AG09309 (cell line): ENCODE measurements around the gene NRAS.

Source experiments
- DNase-seq: peaks from one replicate; pipeline ENCODE4 v3.0.0-alpha.2; 2010; ENCODE audit warnings: low read depth
- H3K4me3 ChIP-seq: 2 replicates; pipeline ENCODE4 v1.5.1; 2011; ENCODE audit warnings: mild to moderate bottlenecking, low read depth, low read length, moderate library complexity; ENCODE audit not compliant: control insufficient read depth
- TF ChIP-seq, protein P1 (sequence below): IDR thresholded peaks from 2 replicates; pipeline ENCODE4 v1.5.1; 2011; ENCODE audit warnings: mild to moderate bottlenecking, low read depth, low read length, inconsistent platforms; ENCODE audit not compliant: insufficient read depth, control insufficient read depth; ENCODE audit errors: missing control alignments

Gene NRAS

GRCh38 chr1:114702737-114703136, 13.8 kb downstream of the NRAS start:
- H3K4me3 ChIP-seq: no peak overlapping the region
- TF ChIP-seq, protein P1, sequence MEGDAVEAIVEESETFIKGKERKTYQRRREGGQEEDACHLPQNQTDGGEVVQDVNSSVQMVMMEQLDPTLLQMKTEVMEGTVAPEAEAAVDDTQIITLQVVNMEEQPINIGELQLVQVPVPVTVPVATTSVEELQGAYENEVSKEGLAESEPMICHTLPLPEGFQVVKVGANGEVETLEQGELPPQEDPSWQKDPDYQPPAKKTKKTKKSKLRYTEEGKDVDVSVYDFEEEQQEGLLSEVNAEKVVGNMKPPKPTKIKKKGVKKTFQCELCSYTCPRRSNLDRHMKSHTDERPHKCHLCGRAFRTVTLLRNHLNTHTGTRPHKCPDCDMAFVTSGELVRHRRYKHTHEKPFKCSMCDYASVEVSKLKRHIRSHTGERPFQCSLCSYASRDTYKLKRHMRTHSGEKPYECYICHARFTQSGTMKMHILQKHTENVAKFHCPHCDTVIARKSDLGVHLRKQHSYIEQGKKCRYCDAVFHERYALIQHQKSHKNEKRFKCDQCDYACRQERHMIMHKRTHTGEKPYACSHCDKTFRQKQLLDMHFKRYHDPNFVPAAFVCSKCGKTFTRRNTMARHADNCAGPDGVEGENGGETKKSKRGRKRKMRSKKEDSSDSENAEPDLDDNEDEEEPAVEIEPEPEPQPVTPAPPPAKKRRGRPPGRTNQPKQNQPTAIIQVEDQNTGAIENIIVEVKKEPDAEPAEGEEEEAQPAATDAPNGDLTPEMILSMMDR: no peak

GRCh38 chr1:114701931-114702330, 14.6 kb downstream of the NRAS start:
- H3K4me3 ChIP-seq: no peak overlapping the region
- TF ChIP-seq, protein P1: no peak
- DNase-seq: no peak

More at GRCh38 chr1:114702737-114703136, 13.8 kb downstream of the NRAS start:
- no peak for DNase-seq

DNA sequence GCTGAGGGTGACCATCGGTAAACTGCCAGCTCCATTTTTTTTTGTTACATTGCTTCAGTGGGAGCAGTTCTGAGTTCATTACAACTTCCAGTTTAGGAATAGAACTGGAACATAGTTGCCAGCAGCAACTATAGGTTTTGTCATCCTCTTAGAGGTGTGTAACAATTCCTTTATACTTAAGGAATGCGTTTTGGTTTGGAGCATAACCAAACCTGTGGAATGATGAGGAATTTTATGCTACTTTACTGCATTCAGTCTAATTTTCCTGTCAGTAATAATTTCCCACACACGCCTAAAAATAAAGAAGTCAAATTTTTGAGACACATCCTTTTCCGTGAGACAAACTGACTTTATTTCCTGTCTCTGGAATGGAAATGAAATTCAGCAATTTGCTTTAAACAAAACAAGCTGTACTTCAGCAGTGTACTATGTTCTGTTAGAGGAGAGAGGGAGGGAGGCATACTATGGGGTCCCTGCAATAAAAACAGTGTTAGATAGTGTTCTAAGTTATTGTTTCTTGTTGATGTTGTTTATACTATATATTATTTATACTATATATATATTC, 16.5 kb downstream of the NRAS start:
- no peak overlapping the region for H3K4me3 ChIP-seq
- TF ChIP-seq, protein P1: no peak
- no peak for DNase-seq

DNA sequence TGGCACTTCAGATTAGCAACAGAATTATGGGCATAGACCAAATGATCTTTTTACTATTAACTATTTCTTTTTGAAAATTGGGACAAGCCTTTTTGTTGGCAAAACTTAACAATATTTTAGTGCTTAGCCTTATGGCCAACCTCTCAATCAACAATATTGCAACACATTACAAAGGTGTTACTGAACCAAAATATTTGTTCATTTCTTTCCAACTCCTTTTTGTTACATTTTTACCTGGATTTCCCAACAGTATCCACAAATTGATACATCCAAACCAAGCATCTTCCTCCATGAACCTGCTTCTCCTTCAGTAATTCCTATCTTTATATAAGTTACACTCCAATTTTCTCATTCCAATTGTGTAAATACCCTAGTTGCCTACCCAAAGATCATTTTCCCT, 19.8 kb downstream of the NRAS start:
- H3K4me3 ChIP-seq: no peak overlapping the region
- TF ChIP-seq, protein P1: no peak
- no peak for DNase-seq

DNA sequence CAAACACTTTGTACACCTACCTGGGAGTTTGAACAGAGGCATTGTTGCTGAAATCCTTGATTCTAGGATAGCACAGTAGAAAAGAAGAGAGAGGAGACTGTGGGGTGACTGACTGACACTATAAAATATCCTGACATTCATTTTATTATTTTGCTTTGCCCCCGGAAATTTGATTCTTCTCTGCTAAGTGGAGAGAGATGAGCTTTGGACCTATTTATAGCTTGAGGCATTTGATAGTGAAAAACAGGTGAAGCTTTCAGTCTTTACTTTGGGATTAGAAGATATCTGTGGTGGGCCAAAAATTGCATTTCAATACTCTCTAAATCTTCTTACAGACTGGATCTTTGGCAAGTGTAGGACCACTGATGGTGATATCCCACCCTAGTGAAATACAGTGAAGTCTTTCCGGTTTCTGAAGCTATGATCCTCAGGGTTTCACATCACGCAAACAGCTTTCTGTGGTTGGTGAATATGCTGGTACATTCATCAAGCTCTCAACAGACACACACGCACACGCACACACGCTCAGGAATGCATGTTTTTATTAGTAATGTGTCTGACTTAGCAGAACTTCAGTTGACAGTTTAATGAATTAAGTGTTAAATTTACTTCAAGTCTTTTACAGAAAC, 21.0 kb downstream of the NRAS start, which contains the start of gene AMPD1:
Gene AMPD1 (minus strand): TSS at position 117 of the 629 bp plus-strand sequence. CDS start 75 bp downstream, at position 42.
- DNase-seq: peak; percentile 29

GRCh38 chr1:114694540-114695310, 21.8 kb downstream of the NRAS start:
- DNase-seq: no peak
- TF ChIP-seq, protein P1: no peak
- H3K4me3 ChIP-seq: no peak overlapping the region

More for the DNA sequence above, 21.0 kb downstream of the NRAS start, which contains the start of gene AMPD1:
- TF ChIP-seq, protein P1: no peak
- no peak within 1 kb of the TSS for H3K4me3 ChIP-seq
